SU-DHL-6 (cell line): ENCODE results near the gene TRIM27.

Source experiments
- H2AFZ ChIP-seq: fragments of 200-600 bp; sonication (generic); 2 replicates; pipeline ENCODE4 v1.6.1; 2014; ENCODE audit warnings: low read depth, mild to moderate bottlenecking, moderate library complexity, mixed read lengths, antibody characterized with exemption, low read length; ENCODE audit not compliant: severe bottlenecking
- H3F3A ChIP-seq: fragments of 200-600 bp; shearing (Covaris generic); 2 replicates; pipeline ENCODE4 v1.6.0; 2016; ENCODE audit warnings: antibody characterized with exemption, mild to moderate bottlenecking; ENCODE audit not compliant: insufficient read depth
- H3K27ac ChIP-seq: fragments of 200-600 bp; sonication (generic); 2 replicates; pipeline ENCODE4 v1.5.1; 2016; ENCODE audit warnings: low read depth, mild to moderate bottlenecking, low read length, moderate library complexity, mixed read lengths
- H3K27me3 ChIP-seq: fragments of 200-600 bp; sonication (generic), shearing (Covaris generic); 2 replicates; pipeline ENCODE4 v1.6.0; 2014; ENCODE audit warnings: mild to moderate bottlenecking, low read length
- H3K36me3 ChIP-seq: fragments of 200-600 bp; sonication (generic); 2 replicates; pipeline ENCODE4 v1.6.1; 2014; ENCODE audit warnings: mild to moderate bottlenecking, low read length, mixed read lengths
- H3K4me2 ChIP-seq: fragments of 300-600, 200-600 bp; shearing (Covaris generic), sonication (generic); 2 replicates; pipeline ENCODE4 v1.6.0; 2014; ENCODE audit warnings: low read length, low read depth, mild to moderate bottlenecking; ENCODE audit not compliant: poor library complexity, severe bottlenecking
- H3K4me3 ChIP-seq: fragments of 200-600 bp; sonication (generic); 2 replicates; pipeline ENCODE4 v1.5.1; 2014; ENCODE audit warnings: antibody characterized with exemption, low read length, mild to moderate bottlenecking, mixed read lengths; ENCODE audit not compliant: insufficient read depth, poor library complexity, severe bottlenecking
- H3K79me2 ChIP-seq: fragments of 200-600 bp; sonication (generic); 2 replicates; pipeline ENCODE4 v1.6.1; 2014; ENCODE audit warnings: mild to moderate bottlenecking, low read length, moderate library complexity; ENCODE audit not compliant: insufficient read depth
- H3K9ac ChIP-seq: fragments of 200-600 bp; sonication (generic); 2 replicates; pipeline ENCODE4 v1.7.0; 2014; ENCODE audit warnings: mild to moderate bottlenecking, low read length
- H3K9me2 ChIP-seq: fragments of 200-600 bp; sonication (generic); replicated peaks from 2 replicates; pipeline ENCODE4 v1.6.1; 2014; ENCODE audit warnings: low read length; ENCODE audit not compliant: insufficient read depth
- H3K9me3 ChIP-seq: fragments of 200-600 bp; sonication (generic); 2 replicates; pipeline ENCODE4 v1.6.1; 2014; ENCODE audit warnings: low read length, mixed read lengths; ENCODE audit not compliant: insufficient read depth
- H4K20me1 ChIP-seq: fragments of 200-600 bp; sonication (generic); 2 replicates; pipeline ENCODE4 v1.6.1; 2014; ENCODE audit warnings: low read depth, mild to moderate bottlenecking, antibody characterized with exemption, low read length, moderate library complexity, mixed read lengths
- CTCF ChIP-seq: fragments of 200-600 bp; sonication (generic); IDR thresholded peaks from one replicate; pipeline ENCODE4 v1.5.1; 2017; ENCODE audit warnings: antibody characterized with exemption, mild to moderate bottlenecking, low read length, moderate library complexity; ENCODE audit not compliant: insufficient read depth, poor library complexity, severe bottlenecking
- EZH2phosphoT487 ChIP-seq: fragments of 200-600 bp; sonication (generic), shearing (Covaris generic); conservative IDR thresholded peaks from 2 replicates; pipeline ENCODE4 v1.6.1; 2018; ENCODE audit warnings: mild to moderate bottlenecking, antibody characterized with exemption, low read length, moderate library complexity, mixed read lengths

The TRIM27 gene

GRCh38 chr6:28907394-28907793 is 16.4 kb downstream of the TRIM27 start:
- Histone ChIP-seq H3K9ac (no peak overlapping the region), H3K27ac (no peak overlapping the region), H4K20me1 (no peaks in the 10 kb centered on the region; the same call in 1 of the 2 replicates), H3K36me3 (peaks cover 70% of the 10 kb centered on the region), H3K9me2 (no peaks in the 10 kb centered on the region), H3K27me3 (no peaks in the 10 kb centered on the region), H3K4me3 (no peak overlapping the region), H3K4me2 (no peak overlapping the region), H3F3A (peaks cover 12% of the 10 kb centered on the region; the same call in 1 of the 2 replicates), H3K9me3 (no peaks in the 10 kb centered on the region), H2AFZ (no peak overlapping the region), H3K79me2 (peaks cover 5% of the 10 kb centered on the region; the same call in 1 of the 2 replicates)
- TF ChIP-seq CTCF (no peak), EZH2phosphoT487 (no peak)

GRCh38 chr6:28906669-28907068 is 17.1 kb downstream of the TRIM27 start:
- Histone ChIP-seq H3K4me2 (no peak overlapping the region), H3K9me3 (no peaks in the 10 kb centered on the region), H4K20me1 (no peaks in the 10 kb centered on the region; the same call in 1 of the 2 replicates), H2AFZ (no peak overlapping the region), H3K9ac (no peak overlapping the region), H3K36me3 (peaks cover 73% of the 10 kb centered on the region), H3F3A (peaks cover 19% of the 10 kb centered on the region), H3K4me3 (no peak overlapping the region), H3K9me2 (no peaks in the 10 kb centered on the region), H3K27me3 (no peaks in the 10 kb centered on the region), H3K27ac (no peak overlapping the region), H3K79me2 (peaks cover 3% of the 10 kb centered on the region; the same call in 1 of the 2 replicates)
- TF ChIP-seq EZH2phosphoT487: no peak
- no peak for TF ChIP-seq CTCF

- Histone ChIP-seq H3F3A (peaks cover 46% of the 10 kb centered on the region), H3K27ac (no peak overlapping the region), H3K4me2 (no peak overlapping the region), H3K36me3 (peaks cover 66% of the 10 kb centered on the region), H3K9ac (no peak overlapping the region), H3K9me2 (no peaks in the 10 kb centered on the region), H2AFZ (no peak overlapping the region), H3K79me2 (no peaks in the 10 kb centered on the region), H4K20me1 (no peaks in the 10 kb centered on the region; the same call in 1 of the 2 replicates), H3K4me3 (no peak overlapping the region), H3K9me3 (no peaks in the 10 kb centered on the region), H3K27me3 (no peaks in the 10 kb centered on the region)
- no peak for TF ChIP-seq EZH2phosphoT487
- TF ChIP-seq CTCF: no peak
Measured at GRCh38 chr6:28903686-28904085, 20.1 kb downstream of the TRIM27 start.

- no peaks in the 10 kb centered on the region for H3K9me3 ChIP-seq
- no peak overlapping the region for H2AFZ ChIP-seq
- H3K79me2 ChIP-seq: no peaks in the 10 kb centered on the region
- H3K27ac ChIP-seq: no peak overlapping the region
- H3K4me3 ChIP-seq: no peak overlapping the region
- H3K27me3 ChIP-seq: no peaks in the 10 kb centered on the region
- H3F3A ChIP-seq: peaks cover 62% of the 10 kb centered on the region
- no peaks in the 10 kb centered on the region; the same call in 1 of the 2 replicates for H4K20me1 ChIP-seq
- no peak overlapping the region for H3K9ac ChIP-seq
- H3K4me2 ChIP-seq: no peak overlapping the region
- no peak for TF ChIP-seq EZH2phosphoT487
- no peak for TF ChIP-seq CTCF
- H3K36me3 ChIP-seq: peaks cover 48% of the 10 kb centered on the region
- H3K9me2 ChIP-seq: no peaks in the 10 kb centered on the region
Measured at GRCh38 chr6:28901831-28902230, 22.0 kb downstream of the TRIM27 start.
